HepG2 (cell line): ENCODE data around the gene ARMH1. TPM values are rescaled to one million over a fixed set of nuclear protein-coding genes. Genes with fewer than 3 reads are reported as not detected.

Source experiments
- ADNP ChIP-seq: sonication (generic); formaldehyde crosslinking; IDR thresholded peaks from 2 replicates; pipeline ENCODE4 v1.4.0; 2020; ENCODE audit warnings: missing genetic modification reagents
- ARNTL ChIP-seq: sonication (generic); formaldehyde crosslinking; IDR thresholded peaks from 2 replicates; pipeline ENCODE4 v1.4.0; 2020; ENCODE audit warnings: mild to moderate bottlenecking, missing genetic modification reagents
- HNRNPH1 ChIP-seq: fragments of 200-400 bp; formaldehyde crosslinking; optimal IDR thresholded peaks from 2 replicates; pipeline ENCODE3; 2017; ENCODE audit warnings: mild to moderate bottlenecking, low read depth, low read length
- ISL2 ChIP-seq: sonication (generic); formaldehyde crosslinking; IDR thresholded peaks from 2 replicates; pipeline ENCODE4 v1.5.0; 2020; ENCODE audit warnings: missing genetic modification reagents
- KLF15 ChIP-seq: sonication (generic); formaldehyde crosslinking; IDR thresholded peaks from 2 replicates; pipeline ENCODE4 v1.8.1; 2023; ENCODE audit warnings: borderline replicate concordance, mild to moderate bottlenecking, inconsistent platforms, missing genetic modification reagents, mixed read lengths
- MAFG ChIP-seq: sonication (generic); formaldehyde crosslinking; IDR thresholded peaks from 2 replicates; pipeline ENCODE4 v1.5.1; 2020; ENCODE audit warnings: mild to moderate bottlenecking, missing genetic modification reagents
- MZF1 ChIP-seq: sonication (generic); formaldehyde crosslinking; IDR thresholded peaks from 2 replicates; pipeline ENCODE4 v1.8.1; 2023; ENCODE audit warnings: mild to moderate bottlenecking, missing genetic modification reagents, borderline replicate concordance
- NR2F1 ChIP-seq, 2 experiments: fragments of 450-650 bp in 1 of 2; formaldehyde crosslinking in 1 of 2; IDR thresholded peaks; 2 replicates each; pipeline versions ENCODE4 v1.5.0 to v1.6.1; 2016 to 2020; ENCODE audit warnings: mild to moderate bottlenecking in 1 of 2, missing compliant biosample characterization in 1 of 2, missing genetic modification reagents in 1 of 2, moderate library complexity in 1 of 2
- PAX8 ChIP-seq: sonication (generic); formaldehyde crosslinking; IDR thresholded peaks from 2 replicates; pipeline ENCODE4 v1.8.0; 2022; ENCODE audit warnings: mild to moderate bottlenecking, missing genetic modification reagents, borderline replicate concordance
- PHF8 ChIP-seq: sonication (generic); formaldehyde crosslinking; IDR thresholded peaks from 2 replicates; pipeline ENCODE4 v1.5.0; 2020; ENCODE audit warnings: missing genetic modification reagents
- SIX1 ChIP-seq: sonication (generic); formaldehyde crosslinking; IDR thresholded peaks from 2 replicates; pipeline ENCODE4 v1.4.0; 2020; ENCODE audit warnings: missing genetic modification reagents, borderline replicate concordance
- SP4 ChIP-seq: sonication (generic); formaldehyde crosslinking; IDR thresholded peaks from 2 replicates; pipeline ENCODE4 v1.8.1; 2023; ENCODE audit warnings: mild to moderate bottlenecking, missing genetic modification reagents
- TCF7L2 ChIP-seq: IDR thresholded peaks from 2 replicates; pipeline ENCODE4 v1.6.1; 2011; ENCODE audit warnings: mild to moderate bottlenecking, low read depth, low read length, moderate library complexity
- ZBTB39 ChIP-seq: sonication (generic); formaldehyde crosslinking; IDR thresholded peaks from 2 replicates; pipeline ENCODE4 v1.5.0; 2020; ENCODE audit warnings: missing genetic modification reagents
- ZNF318 ChIP-seq: sonication (generic); formaldehyde crosslinking; IDR thresholded peaks from 2 replicates; pipeline ENCODE4 v1.4.0; 2020; ENCODE audit warnings: mild to moderate bottlenecking, missing genetic modification reagents
- ZNF333 ChIP-seq: sonication (generic); formaldehyde crosslinking; IDR thresholded peaks from 2 replicates; pipeline ENCODE4 v1.4.0; 2020; ENCODE audit warnings: mild to moderate bottlenecking, missing genetic modification reagents, borderline replicate concordance
- ZNF496 ChIP-seq: sonication (generic); formaldehyde crosslinking; IDR thresholded peaks from 2 replicates; pipeline ENCODE4 v1.8.1; 2023; ENCODE audit warnings: mild to moderate bottlenecking, moderate library complexity, missing genetic modification reagents; ENCODE audit not compliant: insufficient replicate concordance
- ZNF562 ChIP-seq: sonication (generic); formaldehyde crosslinking; IDR thresholded peaks from 2 replicates; pipeline ENCODE4 v1.8.0; 2022; ENCODE audit warnings: missing genetic modification reagents, borderline replicate concordance
- ZNF777 ChIP-seq: sonication (generic); formaldehyde crosslinking; IDR thresholded peaks from 2 replicates; pipeline ENCODE4 v1.4.0; 2020; ENCODE audit warnings: missing genetic modification reagents
- polyA plus RNA-seq, 8 experiments: library from polyadenylated mRNA; depleted of rRNA in 3 of 8; stranded (reverse) in 7 of 8; unstranded in 1 of 8; fragments of >200 nt; fragmentation: Illumina TruSeq in 4 of 8; extraction: Trizol in 4 of 8; gene quantifications; 2 replicates each; pipeline versions ENCODE4 v1.2.1 to v1.2.3, GENCODE V29; 2011 to 2016; ENCODE audit warnings: low read depth in 4 of 8, missing spikeins in 1 of 8, mixed read lengths in 1 of 8; ENCODE audit not compliant: insufficient read depth in 1 of 8
- total RNA-seq, 5 experiments: library from RNA; depleted of rRNA; stranded (reverse); fragments of >200 nt; fragmentation: Illumina TruSeq; extraction: Trizol; gene quantifications; 2 replicates each; pipeline ENCODE4 v1.2.3, GENCODE V29; 2016; ENCODE audit warnings: low read depth in 1 of 5

The ARMH1 gene
- total and polyA plus RNA-seq, 2 of the 13 experiments (the other 11 are each of a cell fraction or from before 2014, with no cell fraction given) = 0.69 TPM; not detected in 1

DNA sequence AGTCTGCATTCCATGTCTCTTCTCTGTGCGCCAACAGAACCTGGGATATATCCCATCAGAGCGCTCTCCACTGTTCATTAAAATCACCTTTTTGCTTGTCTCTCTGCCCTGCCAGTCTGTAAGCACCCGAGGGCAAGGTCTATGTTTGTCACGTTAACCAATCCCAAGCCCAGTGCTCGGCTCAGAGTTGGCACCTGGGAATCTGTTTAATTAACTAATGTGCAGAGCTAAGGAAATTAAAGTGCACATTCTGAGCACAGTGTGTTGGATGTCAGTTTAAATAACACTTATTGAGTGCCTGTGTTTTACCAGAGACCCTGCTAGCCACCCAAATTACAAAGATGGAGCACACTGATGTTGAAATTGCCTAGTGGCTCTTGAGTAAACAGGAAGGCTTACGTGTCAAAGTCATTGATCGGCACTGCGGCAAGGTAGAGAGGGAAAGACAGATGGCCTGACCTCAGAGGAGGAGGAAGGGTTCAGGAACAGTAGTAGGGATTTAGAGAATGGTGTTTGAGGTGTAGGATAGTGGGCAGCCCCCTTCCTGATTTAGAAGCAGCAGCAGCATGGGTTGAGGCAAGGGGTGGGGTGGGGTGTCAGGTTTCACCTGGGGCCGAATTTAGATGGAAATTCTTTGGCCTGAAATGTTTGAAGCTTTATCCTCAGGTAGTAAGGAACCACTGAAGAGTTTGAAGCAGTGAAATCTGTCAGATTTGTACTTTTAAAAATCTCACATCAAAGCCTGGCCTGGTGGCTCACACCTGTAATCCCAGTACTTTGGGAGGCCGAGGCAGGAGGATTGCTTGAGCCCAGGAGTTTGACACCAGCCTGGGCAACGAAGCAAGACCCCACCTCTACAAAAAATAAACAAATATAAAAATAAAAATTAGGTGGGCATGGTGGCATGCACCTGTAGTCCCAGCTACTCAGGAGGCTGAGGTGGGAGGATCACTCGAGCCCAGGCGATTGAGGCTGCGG, 7.7 kb downstream of the ARMH1 start (continued):
- TF ChIP-seq ZNF318 (no peak), ISL2 (CRISPR knock-in tag) (peak; percentile 82), ADNP (CRISPR knock-in tag) (no peak), ARNTL (0 out of 2 replicates have a peak, but pooled peaks have one; percentile 51), MZF1 (CRISPR knock-in tag) (0 out of 2 replicates have a peak, but pooled peaks have one; percentile 40), HNRNPH1 (no peak), TCF7L2 (no peak), PAX8 (CRISPR knock-in tag) (no peak), NR2F1 (CRISPR knock-in tag; IDR thresholded peaks at IDR 0.05) (peak; percentile 61 to 66; a peak in 3 of 4 replicates), ZNF496 (CRISPR knock-in tag) (no peak), KLF15 (CRISPR knock-in tag) (no peak), SP4 (CRISPR knock-in tag) (peak; percentile 79), PHF8 (CRISPR knock-in tag) (peak; percentile 54), ZNF562 (CRISPR knock-in tag) (no peak), ZBTB39 (0 out of 2 replicates have a peak, but pooled peaks have one; percentile 35), ZNF333 (CRISPR knock-in tag) (no peak), MAFG (CRISPR knock-in tag) (no peak), SIX1 (CRISPR knock-in tag) (peak; percentile 73), ZNF777 (CRISPR knock-in tag) (no peak)
